Smooth muscle cell (in vitro differentiated cells): ENCODE measurements around the gene RAD21L1. TPM values are rescaled to one million over a fixed set of nuclear protein-coding genes. Genes with fewer than 3 reads are reported as not detected.

ENCODE experiments used
- DNase-seq: peaks from one replicate; lab custom pipeline; 2025; ENCODE audit not compliant: unreplicated experiment; lab: John Stamatoyannopoulos, UW
- H2AFZ ChIP-seq: fragments of 200-600 bp; sonication (generic); 2 replicates; pipeline ENCODE4 v1.6.0; 2016; ENCODE audit warnings: antibody characterized with exemption, low read depth, mild to moderate bottlenecking
- H3F3A ChIP-seq: fragments of 200-600 bp; sonication (generic); 2 replicates; pipeline ENCODE4 v1.6.0; 2017; ENCODE audit warnings: antibody characterized with exemption, low read depth
- H3K27ac ChIP-seq: fragments of 200-600 bp; sonication (generic); 2 replicates; pipeline ENCODE4 v1.5.1; 2016; ENCODE audit warnings: low read depth, mild to moderate bottlenecking
- H3K27me3 ChIP-seq: fragments of 200-600 bp; sonication (generic); 2 replicates; pipeline ENCODE4 v1.6.1; 2016; ENCODE audit warnings: low read depth, mild to moderate bottlenecking
- H3K36me3 ChIP-seq: fragments of 200-600 bp; sonication (generic); 2 replicates; pipeline ENCODE4 v1.5.1; 2016; ENCODE audit warnings: low read depth
- H3K4me1 ChIP-seq: fragments of 200-600 bp; sonication (generic); 2 replicates; pipeline ENCODE4 v1.5.1; 2016; ENCODE audit warnings: low read depth
- H3K4me2 ChIP-seq: fragments of 200-600 bp; sonication (generic); 2 replicates; pipeline ENCODE4 v1.6.0; 2016; ENCODE audit warnings: mild to moderate bottlenecking
- H3K4me3 ChIP-seq: fragments of 200-600 bp; sonication (generic); 2 replicates; pipeline ENCODE4 v1.5.1; 2016; ENCODE audit warnings: mild to moderate bottlenecking
- H3K79me2 ChIP-seq: fragments of 200-600 bp; sonication (generic); 2 replicates; pipeline ENCODE4 v1.6.0; 2016; ENCODE audit warnings: low read depth, mild to moderate bottlenecking
- H3K9ac ChIP-seq: fragments of 200-600 bp; sonication (generic); 2 replicates; pipeline ENCODE4 v1.6.0; 2016; ENCODE audit warnings: low read depth
- H3K9me3 ChIP-seq: fragments of 200-600 bp; sonication (generic); replicated peaks from 2 replicates; pipeline ENCODE4 v1.5.1; 2016; ENCODE audit warnings: low read depth
- H4K20me1 ChIP-seq: fragments of 200-600 bp; sonication (generic); 2 replicates; pipeline ENCODE4 v1.6.0; 2016; ENCODE audit warnings: low read depth
- CTCF ChIP-seq: fragments of 200-600 bp; sonication (generic); IDR thresholded peaks from 2 replicates; pipeline ENCODE4 v1.5.1; 2017; ENCODE audit warnings: borderline replicate concordance, mild to moderate bottlenecking, antibody characterized with exemption; ENCODE audit not compliant: insufficient read depth, poor library complexity, severe bottlenecking
- WGBS: methylation state at CpG from one replicate; pipeline ENCODE4 v1.1.7; 2016; ENCODE audit warnings: low lambda C conversion rate; 5-methylcytosine and 5-hydroxymethylcytosine counted together
- polyA plus RNA-seq: library from polyadenylated mRNA; unstranded; fragments of >200 nt; fragmentation: Nextera tagmentation; extraction: Ambion mirVana; gene quantifications from 2 replicates; pipeline ENCODE4 v1.2.1, GENCODE V29; 2016
- total RNA-seq: library from RNA; depleted of rRNA; stranded (reverse); fragments of >200 nt; gene quantifications from 2 replicates; pipeline ENCODE4 v1.2.3, GENCODE V29; 2014

The RAD21L1 gene
- total and polyA plus RNA-seq, 2 experiments from 2014 or later: not detected

GRCh38 chr20:1197801-1198200 is 28.0 kb upstream of the RAD21L1 start:
- Histone ChIP-seq H3K36me3 (no peaks in the 10 kb centered on the region), H3K4me3 (no peak overlapping the region), H2AFZ (no peak overlapping the region), H3K9ac (no peak overlapping the region), H3K4me1 (no peaks in the 10 kb centered on the region), H3K27ac (no peak overlapping the region), H3K27me3 (peaks cover 5% of the 10 kb centered on the region), H4K20me1 (no peaks in the 10 kb centered on the region), H3K79me2 (no peaks in the 10 kb centered on the region), H3K9me3 (no peaks in the 10 kb centered on the region), H3K4me2 (no peak overlapping the region), H3F3A (no peaks in the 10 kb centered on the region)
- TF ChIP-seq CTCF: no peak
- WGBS: 85% methylated on average over 7 of the region's 7 CpGs
- DNase-seq: no peak

GRCh38 chr20:1198751-1199150 is 27.1 kb upstream of the RAD21L1 start:
- DNase-seq: no peak
- WGBS: 98% methylated on average over 5 of the region's 5 CpGs
- no peak overlapping the region for H3K4me3 ChIP-seq
- no peaks in the 10 kb centered on the region for H3F3A ChIP-seq
- no peaks in the 10 kb centered on the region for H3K36me3 ChIP-seq
- H3K9ac ChIP-seq: no peak overlapping the region
- H3K27ac ChIP-seq: no peak overlapping the region
- H3K79me2 ChIP-seq: no peaks in the 10 kb centered on the region
- no peaks in the 10 kb centered on the region for H3K9me3 ChIP-seq
- H3K4me1 ChIP-seq: no peaks in the 10 kb centered on the region
- no peak overlapping the region for H2AFZ ChIP-seq
- no peak overlapping the region for H3K4me2 ChIP-seq
- TF ChIP-seq CTCF: no peak
- H3K27me3 ChIP-seq: peaks cover 5% of the 10 kb centered on the region
- no peaks in the 10 kb centered on the region for H4K20me1 ChIP-seq

GRCh38 chr20:1199212-1199873 is 26.5 kb upstream of the RAD21L1 start:
- H3K79me2 ChIP-seq: no peaks in the 10 kb centered on the region
- 84% methylated on average over 7 of the region's 7 CpGs for WGBS
- no peaks in the 10 kb centered on the region for H3K9me3 ChIP-seq
- no peaks in the 10 kb centered on the region for H3F3A ChIP-seq
- no peak for TF ChIP-seq CTCF
- no peak overlapping the region for H3K4me2 ChIP-seq
- no peaks in the 10 kb centered on the region for H3K4me1 ChIP-seq
- no peaks in the 10 kb centered on the region for H4K20me1 ChIP-seq
- H3K27me3 ChIP-seq: peaks cover 5% of the 10 kb centered on the region
- no peak overlapping the region for H3K4me3 ChIP-seq
- no peak overlapping the region for H2AFZ ChIP-seq
- H3K9ac ChIP-seq: no peak overlapping the region
- no peak for DNase-seq
- H3K36me3 ChIP-seq: no peaks in the 10 kb centered on the region
- no peak overlapping the region for H3K27ac ChIP-seq

- Histone ChIP-seq H3K79me2 (no peaks in the 10 kb centered on the region), H3K4me2 (no peak overlapping the region), H3F3A (no peaks in the 10 kb centered on the region), H3K9ac (no peak overlapping the region), H2AFZ (no peak overlapping the region), H3K27ac (no peak overlapping the region), H3K9me3 (no peaks in the 10 kb centered on the region), H3K36me3 (no peaks in the 10 kb centered on the region), H3K4me1 (no peaks in the 10 kb centered on the region), H3K27me3 (peaks cover 5% of the 10 kb centered on the region), H4K20me1 (no peaks in the 10 kb centered on the region), H3K4me3 (no peak overlapping the region)
- TF ChIP-seq CTCF: no peak
- WGBS: 95% methylated on average over 1 of the region's 1 CpG
- no peak for DNase-seq
Measured at GRCh38 chr20:1199964-1200363, 25.9 kb upstream of the RAD21L1 start.
